Measurements from ENCODE around the gene FARS2. TPM values are rescaled to one million over a fixed set of nuclear protein-coding genes. Genes with fewer than 3 reads are reported as not detected.

Gene FARS2
- total RNA-seq, 1 experiment from 2014 or later, result 13.8 TPM

- DNase-seq (ENCODE audit: low read depth, low spot score), result no peak
- H3K27me3 ChIP-seq (ENCODE audit: insufficient read depth, low read length), result no peaks in the 10 kb centered on the region
- H3K9me2 ChIP-seq (ENCODE audit: insufficient read depth), result no peaks in the 10 kb centered on the region
- H3K27ac ChIP-seq (ENCODE audit: low read depth, low read length), result no peak overlapping the region
- intact Hi-C loops (cut with micrococcal nuclease), result no loop called here
- ATAC-seq, result no peak
- no peaks in the 10 kb centered on the region for H3K9me3 ChIP-seq (ENCODE audit: control insufficient read depth in 1 of 2, insufficient read depth in 1 of 2, low read depth in 1 of 2, low read length in 2 of 2)
- H3K9ac ChIP-seq (ENCODE audit: low read length), result no peak overlapping the region
- ChIA-PET RAD21 (ENCODE audit: low non-redundant PET in 1 of 2, low total read pairs in 2 of 2, uncharacterized antibody in 2 of 2, unreplicated experiment in 2 of 2) (no interaction called here), CTCF (no interaction called here), POLR2A (no interaction called here)
- no peaks in the 10 kb centered on the region for H3K4me1 ChIP-seq (ENCODE audit: control insufficient read depth in 1 of 2, insufficient read depth in 2 of 2, low read length in 2 of 2)
- no peak overlapping the region for H3K4me2 ChIP-seq (ENCODE audit: low read length)
- no peaks in the 10 kb centered on the region for H4K20me1 ChIP-seq (ENCODE audit: insufficient read depth)
- no peaks in the 10 kb centered on the region for H3K36me3 ChIP-seq (ENCODE audit: control insufficient read depth in 1 of 2, insufficient read depth in 2 of 2, low read length in 2 of 2)
- H2AFZ ChIP-seq (ENCODE audit: low read depth, low read length, poor library complexity, severe bottlenecking), result no peak overlapping the region
- no peak for TF ChIP-seq SP1 (IDR thresholded peaks at IDR 0.05; ENCODE audit: low read depth)
- TF ChIP-seq MAX (IDR thresholded peaks at IDR 0.05), result no peak
- no peak for TF ChIP-seq YY1 (IDR thresholded peaks at IDR 0.05; ENCODE audit: extremely low read depth, insufficient replicate concordance, low read depth, low read length)
- no peak for TF ChIP-seq ZFX (IDR thresholded peaks at IDR 0.05)
- no peak for TF ChIP-seq JUND (IDR thresholded peaks at IDR 0.05)
- no peak for TF ChIP-seq EZH2 (IDR thresholded peaks at IDR 0.05)
- TF ChIP-seq TCF7L2 (IDR thresholded peaks at IDR 0.05; ENCODE audit: borderline replicate concordance, extremely low read depth, insufficient read depth, insufficient read length), result no peak
- no peak for TF ChIP-seq CEBPB (IDR thresholded peaks at IDR 0.05; ENCODE audit: low read depth)
- TF ChIP-seq RAD21 (IDR thresholded peaks at IDR 0.05; ENCODE audit: low read depth), result no peak
- no peak for TF ChIP-seq EZH2phosphoT487 (IDR thresholded peaks at IDR 0.05; ENCODE audit: borderline replicate concordance)
- TF ChIP-seq POLR2AphosphoS5 (IDR thresholded peaks at IDR 0.05; ENCODE audit: low read depth, low read length), result no peak
- no peak overlapping the region for H3K4me3 ChIP-seq (replicated peaks in 1 of 2; ENCODE audit: low read depth in 1 of 2, low read length in 2 of 2)
- H3K79me2 ChIP-seq (ENCODE audit: insufficient read depth, low read length), result no peaks in the 10 kb centered on the region
- no TSS peak for BruUV-seq (replicated peaks)
These were observed 326.3 kb downstream of the FARS2 start for GRCh38 chr6:5587648-5588047.

GRCh38 chr6:5589422-5590141 lies 328.3 kb downstream of the FARS2 start:
- H3K9me2 ChIP-seq (ENCODE audit: insufficient read depth), result no peaks in the 10 kb centered on the region
- no peaks in the 10 kb centered on the region for H3K9me3 ChIP-seq (ENCODE audit: control insufficient read depth in 1 of 2, insufficient read depth in 1 of 2, low read depth in 1 of 2, low read length in 2 of 2)
- H2AFZ ChIP-seq (ENCODE audit: low read depth, low read length, poor library complexity, severe bottlenecking), result no peak overlapping the region
- H4K20me1 ChIP-seq (ENCODE audit: insufficient read depth), result no peaks in the 10 kb centered on the region
- no peak overlapping the region for H3K27ac ChIP-seq (ENCODE audit: low read depth, low read length)
- ChIA-PET CTCF (no interaction called here), RAD21 (ENCODE audit: low non-redundant PET in 1 of 2, low total read pairs in 2 of 2, uncharacterized antibody in 2 of 2, unreplicated experiment in 2 of 2) (no interaction called here), POLR2A (no interaction called here)
- ATAC-seq (no peak), DNase-seq (ENCODE audit: low read depth, low spot score) (no peak)
- no peaks in the 10 kb centered on the region for H3K4me1 ChIP-seq (ENCODE audit: control insufficient read depth in 1 of 2, insufficient read depth in 2 of 2, low read length in 2 of 2)
- H3K4me3 ChIP-seq (replicated peaks in 1 of 2; ENCODE audit: low read depth in 1 of 2, low read length in 2 of 2), result no peak overlapping the region
- H3K9ac ChIP-seq (ENCODE audit: low read length), result no peak overlapping the region
- H3K4me2 ChIP-seq (ENCODE audit: low read length), result no peak overlapping the region
- no peak for TF ChIP-seq SRF (IDR thresholded peaks at IDR 0.05; ENCODE audit: low read depth)
- TF ChIP-seq CTCF (IDR thresholded peaks at IDR 0.05 in 2 of 3, conservative IDR thresholded peaks at IDR 0.05 in 1 of 3; ENCODE audit: borderline replicate concordance in 1 of 3, insufficient read depth in 1 of 3, low read depth in 2 of 3, low read length in 2 of 3), result no peak
- no peak for TF ChIP-seq ZBTB33 (IDR thresholded peaks at IDR 0.05; ENCODE audit: extremely low read depth, insufficient replicate concordance, low read length)
- H3K27me3 ChIP-seq (ENCODE audit: insufficient read depth, low read length), result no peaks in the 10 kb centered on the region
- H3K36me3 ChIP-seq (ENCODE audit: control insufficient read depth in 1 of 2, insufficient read depth in 2 of 2, low read length in 2 of 2), result no peaks in the 10 kb centered on the region
- no TSS peak for BruUV-seq (replicated peaks)
- no peaks in the 10 kb centered on the region for H3K79me2 ChIP-seq (ENCODE audit: insufficient read depth, low read length)
- intact Hi-C loops (cut with micrococcal nuclease), result no loop called here

Data from HCT116 (cell line).